CD4-positive, alpha-beta memory T cell (primary cell): ENCODE measurements around the gene DAGLA. TPM values are rescaled to one million over a fixed set of nuclear protein-coding genes. Genes with fewer than 3 reads are reported as not detected.
"Not testable (repeated sequence)": the region's sequence is repeated elsewhere in the genome, so short reads cannot be mapped to it uniquely, and the experiment has no call there.

Experiments
- CTCF ChIA-PET: fragments of 350-600 bp; sonication (Branson Sonifier 250); formaldehyde crosslinking; loops from one replicate; lab custom pipeline; 2021; ENCODE audit warnings: inconsistent platforms; ENCODE audit not compliant: partially characterized antibody; lab: Charles Lee
- POLR2A ChIA-PET: fragments of 350-600 bp; sonication (Branson Sonifier 250); formaldehyde crosslinking; loops from one replicate; lab custom pipeline; 2021; ENCODE audit not compliant: partially characterized antibody; lab: Charles Lee
- DNase-seq, 5 donors: peaks; one replicate each; pipeline versions ENCODE4 v3.0.0 to v3.0.0-alpha.2; 2020 to 2022; ENCODE audit warnings: mixed read lengths in 1 of 5
- H3K27ac ChIP-seq: one replicate; pipeline ENCODE4 v1.7.0; 2013; ENCODE audit warnings: low read depth, low read length
- H3K27me3 ChIP-seq: 2 replicates; pipeline ENCODE4 v1.7.0; 2013; ENCODE audit warnings: mild to moderate bottlenecking, low read length, moderate library complexity; ENCODE audit not compliant: insufficient read depth
- H3K36me3 ChIP-seq: 2 replicates; pipeline ENCODE4 v1.7.0; 2013; ENCODE audit warnings: mild to moderate bottlenecking, low read length, moderate library complexity; ENCODE audit not compliant: insufficient read depth
- H3K4me1 ChIP-seq: 2 replicates; pipeline ENCODE4 v1.7.0; 2013; ENCODE audit warnings: mild to moderate bottlenecking, low read length, moderate library complexity; ENCODE audit not compliant: insufficient read depth
- H3K4me3 ChIP-seq, 2 donors: one replicate each; pipeline ENCODE4 v1.7.0; 2013; ENCODE audit warnings: low read length in 2 of 2, mild to moderate bottlenecking in 1 of 2
- H3K9me3 ChIP-seq, 2 donors: one replicate each; pipeline ENCODE4 v1.7.0; 2013; ENCODE audit warnings: low read length in 2 of 2, control low read depth in 1 of 2; ENCODE audit not compliant: control insufficient read depth in 1 of 2
- H3K27ac Mint-ChIP-seq, 7 donors: one replicate each; pipeline ENCODE4 v1.8.0; 2020 to 2021; ENCODE audit warnings: mixed read lengths in 7 of 7, mild to moderate bottlenecking in 6 of 7, inconsistent platforms in 3 of 7, moderate library complexity in 3 of 7
- H3K27me3 Mint-ChIP-seq, 2 donors: one replicate each; pipeline ENCODE4 v1.8.0; 2020 to 2021; ENCODE audit warnings: mixed read lengths in 2 of 2
- H3K36me3 Mint-ChIP-seq, 2 donors: one replicate each; pipeline ENCODE4 v1.8.0; 2020 to 2021; ENCODE audit warnings: mixed read lengths in 2 of 2, inconsistent platforms in 1 of 2, mild to moderate bottlenecking in 1 of 2
- H3K4me1 Mint-ChIP-seq, 4 donors: one replicate each; pipeline ENCODE4 v1.8.0; 2020 to 2021; ENCODE audit warnings: mixed read lengths in 4 of 4, mild to moderate bottlenecking in 1 of 4
- H3K4me3 Mint-ChIP-seq, 8 donors: one replicate each; pipeline ENCODE4 v1.8.0; 2020 to 2021; ENCODE audit warnings: mixed read lengths in 8 of 8, mild to moderate bottlenecking in 7 of 8, moderate library complexity in 6 of 8, inconsistent platforms in 3 of 8
- H3K9me3 Mint-ChIP-seq, 8 donors: one replicate each; pipeline ENCODE4 v1.8.0; 2020 to 2021; ENCODE audit warnings: mixed read lengths in 8 of 8, mild to moderate bottlenecking in 5 of 8, inconsistent platforms in 3 of 8, moderate library complexity in 1 of 8
- intact Hi-C: fragments of 100-400 bp; cut with micrococcal nuclease; formaldehyde crosslinking; loops from one replicate; pipeline ENCODE4 v1.15.1; 2023
- polyA plus RNA-seq, 2 donors: library from polyadenylated mRNA; unstranded; fragments of 300-500 nt; fragmentation: Illumina TruSeq; gene quantifications; one replicate each; pipeline ENCODE4 v1.2.3, GENCODE V29; 2021
- total RNA-seq, 2 experiments: library from RNA; stranded (reverse); gene quantifications; one replicate each; pipeline ENCODE4 v1.2.3, GENCODE V29; 2021

DAGLA gene
- total and polyA plus RNA-seq, 4 experiments from 2014 or later, result 0.30 to 0.52 (median 0.44) TPM; not detected in 1

DNA sequence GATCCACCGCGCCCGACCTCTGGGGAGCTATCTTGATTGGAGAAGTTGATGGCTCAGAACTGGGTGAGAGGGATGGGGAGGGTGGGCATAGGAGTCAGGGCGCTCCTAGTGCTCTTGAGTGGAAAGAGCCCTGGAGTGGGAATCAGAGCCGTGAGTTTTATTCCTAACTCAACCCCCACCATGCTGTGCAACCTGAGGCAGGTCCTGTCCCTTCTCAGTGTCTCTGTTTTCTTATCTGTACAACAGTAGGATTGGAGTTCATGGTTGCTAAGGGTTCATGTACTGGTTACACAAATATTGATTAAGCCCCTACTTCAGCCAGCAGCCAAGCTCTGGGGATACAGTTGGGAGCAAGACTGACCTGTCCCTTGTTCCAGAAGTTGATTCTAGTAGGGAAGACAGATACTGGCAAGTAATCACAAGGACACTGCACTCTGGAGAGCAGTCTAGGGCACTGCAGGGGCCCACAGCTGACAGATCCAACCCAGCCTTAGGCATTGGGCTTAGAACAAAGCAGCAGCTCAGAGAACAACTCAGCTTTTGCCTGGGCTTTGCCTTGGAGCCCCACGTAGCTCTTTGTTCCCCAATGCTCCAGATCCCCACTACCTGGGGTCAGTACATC, 12.4 kb upstream of the DAGLA start:
- no peak overlapping the region for H3K4me3 ChIP-seq
- DNase-seq, result no peak
- no peaks in the 10 kb centered on the region for H3K36me3 ChIP-seq
- Mint-ChIP-seq H3K27ac (no peak overlapping the region), H3K4me1 (no peaks in the 10 kb centered on the region), H3K4me3 (no peak overlapping the region), H3K27me3 (peaks cover 3 to 12% of the 10 kb centered on the region in 2 donors), H3K9me3 (no peaks in the 10 kb centered on the region), H3K36me3 (no peaks in the 10 kb centered on the region)
- no peaks in the 10 kb centered on the region for H3K27me3 ChIP-seq
- ChIA-PET CTCF (interaction anchor here (1.4 kb wide), 1 partner anchor 66 kb away, joined by 4 read pairs; no protein-coding TSS in a partner anchor), POLR2A (no interaction called here)
- no peaks in the 10 kb centered on the region for H3K9me3 ChIP-seq
- H3K4me1 ChIP-seq, result no peaks in the 10 kb centered on the region
- no peak overlapping the region for H3K27ac ChIP-seq
- intact Hi-C loops, result no loop called here

DNA sequence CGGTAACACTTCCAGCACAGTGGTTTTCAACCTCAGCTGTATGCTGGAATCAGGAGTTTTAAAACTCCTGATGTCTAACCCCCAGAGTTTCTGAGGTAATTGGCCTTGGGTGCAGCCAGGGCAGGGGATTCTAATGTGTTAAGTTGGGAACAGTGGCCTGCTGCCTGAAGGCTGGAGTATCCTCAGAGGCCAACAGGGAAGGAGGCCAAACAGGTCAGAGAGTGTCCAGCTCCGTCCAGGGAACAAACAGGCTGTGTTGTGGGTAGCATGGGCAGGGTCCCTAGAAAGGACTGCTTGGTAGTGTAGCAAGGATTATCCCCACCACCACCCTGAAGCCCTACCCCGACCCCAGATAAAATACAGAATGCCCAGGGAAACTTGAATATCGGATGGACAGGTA, 10.8 kb upstream of the DAGLA start:
- Mint-ChIP-seq H3K27me3 (peaks cover 11 to 20% of the 10 kb centered on the region in 2 donors), H3K9me3 (no peaks in the 10 kb centered on the region), H3K36me3 (no peaks in the 10 kb centered on the region), H3K27ac (no peak overlapping the region), H3K4me1 (no peaks in the 10 kb centered on the region), H3K4me3 (no peak overlapping the region)
- H3K27ac ChIP-seq, result no peak overlapping the region
- H3K27me3 ChIP-seq, result no peaks in the 10 kb centered on the region
- CTCF ChIA-PET, result no interaction called here
- no peaks in the 10 kb centered on the region for H3K36me3 ChIP-seq
- intact Hi-C loops, result no loop called here
- no peak overlapping the region for H3K4me3 ChIP-seq
- no peaks in the 10 kb centered on the region for H3K9me3 ChIP-seq
- DNase-seq, result no peak
- POLR2A ChIA-PET, result no interaction called here
- no peaks in the 10 kb centered on the region for H3K4me1 ChIP-seq

DNA sequence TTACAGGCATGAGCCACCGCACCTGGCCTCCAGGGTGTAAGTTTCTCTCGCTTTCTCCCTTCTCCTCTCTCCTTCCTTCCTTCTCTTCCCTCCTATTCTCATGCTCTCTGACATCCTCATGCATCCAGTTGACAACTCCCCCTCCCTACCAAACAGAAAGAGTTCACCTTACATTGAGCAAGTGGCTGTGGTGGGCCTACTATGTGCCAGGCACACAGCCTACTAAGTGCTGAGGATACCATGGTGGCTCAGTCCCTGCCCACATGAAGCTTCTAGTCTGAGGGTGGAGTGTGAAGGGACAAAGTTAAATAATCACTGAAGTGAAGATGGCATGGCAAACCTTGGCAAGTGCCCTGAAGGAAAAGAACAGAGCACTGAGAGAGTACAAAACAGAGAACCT, 9.6 kb upstream of the DAGLA start:
- Histone ChIP-seq H3K36me3 (no peaks in the 10 kb centered on the region), H3K4me1 (no peaks in the 10 kb centered on the region), H3K27me3 (no peaks in the 10 kb centered on the region), H3K4me3 (no peak overlapping the region), H3K9me3 (no peaks in the 10 kb centered on the region), H3K27ac (no peak overlapping the region)
- DNase-seq, result no peak
- peaks cover 13 to 25% of the 10 kb centered on the region in 2 donors for H3K27me3 Mint-ChIP-seq
- intact Hi-C loops, result no loop called here
- H3K27ac Mint-ChIP-seq, result no peak overlapping the region
- no peaks in the 10 kb centered on the region for H3K4me1 Mint-ChIP-seq
- H3K9me3 Mint-ChIP-seq, result no peaks in the 10 kb centered on the region
- H3K4me3 Mint-ChIP-seq, result no peak overlapping the region
- H3K36me3 Mint-ChIP-seq, result no peaks in the 10 kb centered on the region
- POLR2A ChIA-PET, result no interaction called here
- CTCF ChIA-PET, result no interaction called here

DNA sequence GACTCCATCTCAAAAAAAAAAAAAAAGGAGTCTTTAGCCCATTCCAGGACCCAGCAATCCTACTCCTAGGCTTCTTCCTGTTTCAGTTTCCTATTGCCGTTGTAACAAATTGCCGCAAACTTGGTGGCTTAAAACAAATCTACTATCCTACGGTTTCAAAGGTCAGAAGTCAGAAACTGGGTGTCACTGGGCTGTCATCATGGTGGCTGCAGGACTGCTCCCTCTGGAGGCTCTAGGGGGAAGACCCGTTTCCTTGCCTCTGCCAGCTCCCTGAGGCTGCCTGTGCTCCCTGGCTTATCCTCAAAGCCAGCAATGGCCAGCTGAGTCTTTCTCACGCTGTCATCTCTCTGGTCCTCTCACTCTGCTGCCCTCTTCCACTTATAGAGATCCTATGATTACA, 8.7 kb upstream of the DAGLA start:
- POLR2A ChIA-PET, result no interaction called here
- H3K27ac ChIP-seq, result no peak overlapping the region
- H3K27me3 ChIP-seq, result no peaks in the 10 kb centered on the region
- no peak overlapping the region for H3K4me3 ChIP-seq
- Mint-ChIP-seq H3K36me3 (no peaks in the 10 kb centered on the region), H3K4me3 (no peak overlapping the region), H3K27me3 (peaks cover 13 to 31% of the 10 kb centered on the region in 2 donors), H3K9me3 (no peaks in the 10 kb centered on the region), H3K4me1 (no peaks in the 10 kb centered on the region), H3K27ac (no peak overlapping the region)
- no peaks in the 10 kb centered on the region for H3K9me3 ChIP-seq
- no peak for DNase-seq
- H3K4me1 ChIP-seq, result no peaks in the 10 kb centered on the region
- intact Hi-C loops, result no loop called here
- H3K36me3 ChIP-seq, result no peaks in the 10 kb centered on the region
- CTCF ChIA-PET, result no interaction called here

DNA sequence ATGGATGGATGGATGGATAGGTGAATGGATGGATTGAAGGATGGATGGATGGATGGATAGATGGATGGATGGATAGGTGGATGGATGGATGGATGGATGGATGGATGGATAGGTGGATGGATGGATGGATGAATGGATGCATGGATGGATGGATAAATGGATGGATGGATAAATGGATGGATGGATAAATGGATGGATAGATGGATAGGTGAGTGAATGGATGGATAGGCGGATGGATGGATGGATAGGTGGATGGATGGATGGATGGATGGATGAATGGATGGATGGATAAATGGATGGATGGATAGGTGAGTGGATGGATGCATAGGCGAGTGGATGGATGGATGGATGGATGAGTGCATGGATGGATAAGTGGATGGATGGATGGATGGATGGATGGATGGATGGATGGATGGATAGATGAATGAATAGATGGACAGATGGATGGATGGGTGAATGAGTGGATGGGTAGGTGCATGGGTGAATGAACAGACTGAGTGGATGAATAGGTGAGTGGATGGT, 6.2 kb upstream of the DAGLA start:
- DNase-seq, H3K27ac Mint-ChIP-seq, POLR2A ChIA-PET, H3K4me1 Mint-ChIP-seq, intact Hi-C loops, H3K9me3 Mint-ChIP-seq, H3K9me3 ChIP-seq, H3K4me3 Mint-ChIP-seq, H3K36me3 Mint-ChIP-seq, H3K4me3 ChIP-seq, H3K4me1 ChIP-seq, H3K36me3 ChIP-seq, H3K27me3 ChIP-seq, H3K27ac ChIP-seq: not testable (repeated sequence)
- H3K27me3 Mint-ChIP-seq, result peaks cover 15 to 36% of the 10 kb centered on the region in 2 donors
- CTCF ChIA-PET, result interaction anchor here (1.0 kb wide), 1 partner anchor 9 kb away, joined by 4 read pairs; no protein-coding TSS in a partner anchor

DNA sequence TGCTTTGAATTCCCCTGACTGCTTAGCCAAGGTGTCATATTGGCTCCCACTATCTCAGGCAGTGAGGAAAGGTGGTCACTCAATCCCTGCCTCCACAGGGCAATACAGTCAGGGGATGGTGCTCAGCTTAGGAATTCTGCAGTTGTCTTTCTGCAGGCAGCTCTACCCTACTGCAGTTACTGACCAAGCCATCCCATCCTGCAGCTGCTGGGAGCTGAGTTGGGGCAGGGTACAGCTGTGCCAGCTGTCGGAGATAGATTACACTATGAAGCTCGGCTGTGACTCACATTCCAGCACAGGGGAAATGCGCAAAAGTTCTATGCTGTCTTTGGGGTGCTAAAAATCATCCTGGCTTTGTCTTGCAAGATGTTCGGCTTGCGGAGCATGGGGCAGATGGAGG, 4.4 kb upstream of the DAGLA start:
- H3K4me1 ChIP-seq, result no peaks in the 10 kb centered on the region
- no peak overlapping the region for H3K27ac ChIP-seq
- CTCF ChIA-PET, result interaction anchor here (1.3 to 2.6 kb wide), 3 partner anchors 19 to 58 kb away, joined by 3 to 16 read pairs (median 4); no protein-coding TSS in a partner anchor
- H3K9me3 ChIP-seq, result no peaks in the 10 kb centered on the region
- no peak overlapping the region for H3K4me3 ChIP-seq
- Mint-ChIP-seq H3K27ac (peak overlapping the region in 1 of 7 donors; percentile 42), H3K4me3 (no peak overlapping the region), H3K9me3 (no peaks in the 10 kb centered on the region), H3K27me3 (peaks cover 17 to 27% of the 10 kb centered on the region in 2 donors), H3K4me1 (peaks cover 0 to 3% (median 1%) of the 10 kb centered on the region in 4 donors), H3K36me3 (no peaks in the 10 kb centered on the region)
- DNase-seq, result no peak
- intact Hi-C loops, result no loop called here
- H3K36me3 ChIP-seq, result no peaks in the 10 kb centered on the region
- H3K27me3 ChIP-seq, result no peaks in the 10 kb centered on the region
- POLR2A ChIA-PET, result no interaction called here

DNA sequence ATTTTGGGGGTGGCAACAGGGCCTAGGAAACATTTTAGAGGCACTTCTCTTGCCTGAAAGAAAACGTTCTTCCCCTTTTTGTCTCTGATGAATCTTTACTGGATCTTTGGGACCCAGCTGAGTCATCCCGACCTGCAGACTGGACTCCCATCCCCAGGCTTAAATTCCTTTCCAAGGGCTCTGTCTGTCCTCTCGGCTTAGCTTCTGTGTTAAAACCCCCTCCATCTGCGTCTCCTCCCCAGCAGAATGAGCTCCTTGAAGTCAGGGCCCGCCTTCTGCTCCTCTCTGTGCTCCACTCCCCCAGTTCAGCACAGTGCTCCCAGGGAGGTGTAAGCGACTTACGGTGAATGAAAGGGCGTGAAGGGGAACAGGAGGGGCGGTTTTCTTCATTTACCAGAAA, 895 bp upstream of the DAGLA start:
- Histone ChIP-seq H3K27ac (no peak overlapping the region), H3K27me3 (no peaks in the 10 kb centered on the region), H3K36me3 (no peaks in the 10 kb centered on the region), H3K4me1 (peaks cover 14% of the 10 kb centered on the region), H3K4me3 (no peak overlapping the region), H3K9me3 (no peaks in the 10 kb centered on the region)
- H3K36me3 Mint-ChIP-seq, result no peaks in the 10 kb centered on the region
- peak overlapping the region in 2 of 7 donors; percentile 8 to 40 for H3K27ac Mint-ChIP-seq
- peaks cover 7 to 17% of the 10 kb centered on the region in 2 donors for H3K27me3 Mint-ChIP-seq
- intact Hi-C loops, result no loop called here
- H3K4me3 Mint-ChIP-seq, result peak overlapping the region in 6 of 8 donors; percentile 21 to 70 (median 54)
- ChIA-PET POLR2A (interaction anchor here (1.1 kb wide), 1 partner anchor 54 kb away, joined by 6 read pairs; no protein-coding TSS in a partner anchor), CTCF (interaction anchor here (0.9 to 2.5 kb wide), 2 partner anchors 50 to 54 kb away, joined by 4 to 29 read pairs; no protein-coding TSS in a partner anchor)
- H3K4me1 Mint-ChIP-seq, result peaks cover 0 to 11% (median 5%) of the 10 kb centered on the region in 4 donors
- no peak for DNase-seq
- H3K9me3 Mint-ChIP-seq, result no peaks in the 10 kb centered on the region
